SH-SY5Y (cell line): ENCODE results near the gene KRTAP6-2.

Source experiments
- GATA2 ChIP-seq: IDR thresholded peaks from 2 replicates; pipeline ENCODE4 v1.6.1; 2011; ENCODE audit warnings: mild to moderate bottlenecking, low read depth, low read length
- GATA3 ChIP-seq: IDR thresholded peaks from 2 replicates; pipeline ENCODE4 v1.6.1; 2011; ENCODE audit warnings: low read depth, mild to moderate bottlenecking, low read length, moderate library complexity

DNA sequence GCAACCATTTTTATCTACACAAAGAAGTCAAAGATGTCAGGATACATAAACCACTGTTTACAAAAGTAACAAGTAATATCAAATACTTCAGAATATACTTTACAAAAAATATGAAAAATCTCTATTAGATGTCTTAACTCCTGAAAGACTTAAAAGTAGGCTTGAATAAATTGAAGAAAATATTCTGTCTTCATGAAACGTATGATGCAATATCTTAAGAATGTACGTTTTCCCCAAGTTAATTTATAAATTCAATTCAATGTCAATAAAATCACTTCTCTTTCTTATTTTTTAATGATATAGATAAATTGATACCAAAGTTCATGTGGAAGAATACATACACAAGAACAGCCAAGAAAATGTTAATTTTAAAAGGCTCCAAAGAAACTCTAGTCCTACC, 43.6 kb downstream of the KRTAP6-2 start:
- TF ChIP-seq GATA2 (no peak), GATA3 (no peak)
